Liver (tissue), 3 donors: ENCODE data around the gene MCTP2.

ENCODE experiments used
- RAD21 ChIP-seq, 2 donors: IDR thresholded peaks; 2 replicates each; pipeline ENCODE4 v1.6.1; 2016; ENCODE audit warnings: antibody characterized with exemption in 2 of 2, mild to moderate bottlenecking in 2 of 2
- RXRA ChIP-seq, 2 donors: IDR thresholded peaks; 2 replicates each; pipeline ENCODE4 v1.6.1; 2017 to 2018; ENCODE audit warnings: antibody characterized with exemption in 2 of 2, mild to moderate bottlenecking in 1 of 2
- SP1 ChIP-seq: IDR thresholded peaks from 2 replicates; pipeline ENCODE4 v1.6.1; 2018; ENCODE audit warnings: antibody characterized with exemption, mild to moderate bottlenecking
- TF ChIP-seq, protein P1 (sequence below): fragments of 150-350 bp; IDR thresholded peaks from 2 replicates; pipeline ENCODE4 v1.5.1; 2017; ENCODE audit warnings: improper control_type of control experiment, low read depth, low read length; ENCODE audit not compliant: missing input control
- donor health status: healthy.
- donor health status: healthy.

DNA sequence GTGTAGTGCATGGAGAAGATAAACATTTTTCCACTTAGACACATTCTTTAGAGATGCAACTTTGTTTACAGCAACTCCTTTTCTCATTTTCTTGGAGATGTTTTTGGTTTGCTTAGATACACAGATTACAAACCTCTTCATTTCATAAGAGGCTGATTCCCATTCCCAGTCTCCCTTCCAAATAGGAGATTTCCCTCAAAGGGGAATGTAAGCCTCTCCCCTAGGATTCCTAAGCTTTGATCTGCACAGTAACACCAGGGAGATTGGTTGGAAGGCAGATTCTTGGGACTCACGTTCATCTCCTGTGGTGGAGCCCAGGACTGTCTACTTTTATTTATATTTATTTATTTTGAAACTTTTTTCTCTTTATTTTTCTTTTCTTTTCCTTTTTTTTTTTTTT lies 63.2 kb downstream of the MCTP2 start:
- TF ChIP-seq RAD21 (IDR thresholded peaks at IDR 0.05) (no peak), RXRA (IDR thresholded peaks at IDR 0.05) (no peak), SP1 (no peak)
- TF ChIP-seq, protein P1, sequence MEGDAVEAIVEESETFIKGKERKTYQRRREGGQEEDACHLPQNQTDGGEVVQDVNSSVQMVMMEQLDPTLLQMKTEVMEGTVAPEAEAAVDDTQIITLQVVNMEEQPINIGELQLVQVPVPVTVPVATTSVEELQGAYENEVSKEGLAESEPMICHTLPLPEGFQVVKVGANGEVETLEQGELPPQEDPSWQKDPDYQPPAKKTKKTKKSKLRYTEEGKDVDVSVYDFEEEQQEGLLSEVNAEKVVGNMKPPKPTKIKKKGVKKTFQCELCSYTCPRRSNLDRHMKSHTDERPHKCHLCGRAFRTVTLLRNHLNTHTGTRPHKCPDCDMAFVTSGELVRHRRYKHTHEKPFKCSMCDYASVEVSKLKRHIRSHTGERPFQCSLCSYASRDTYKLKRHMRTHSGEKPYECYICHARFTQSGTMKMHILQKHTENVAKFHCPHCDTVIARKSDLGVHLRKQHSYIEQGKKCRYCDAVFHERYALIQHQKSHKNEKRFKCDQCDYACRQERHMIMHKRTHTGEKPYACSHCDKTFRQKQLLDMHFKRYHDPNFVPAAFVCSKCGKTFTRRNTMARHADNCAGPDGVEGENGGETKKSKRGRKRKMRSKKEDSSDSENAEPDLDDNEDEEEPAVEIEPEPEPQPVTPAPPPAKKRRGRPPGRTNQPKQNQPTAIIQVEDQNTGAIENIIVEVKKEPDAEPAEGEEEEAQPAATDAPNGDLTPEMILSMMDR: no peak
